ENCODE results near the gene TGFBI.

TGFBI gene

DNA sequence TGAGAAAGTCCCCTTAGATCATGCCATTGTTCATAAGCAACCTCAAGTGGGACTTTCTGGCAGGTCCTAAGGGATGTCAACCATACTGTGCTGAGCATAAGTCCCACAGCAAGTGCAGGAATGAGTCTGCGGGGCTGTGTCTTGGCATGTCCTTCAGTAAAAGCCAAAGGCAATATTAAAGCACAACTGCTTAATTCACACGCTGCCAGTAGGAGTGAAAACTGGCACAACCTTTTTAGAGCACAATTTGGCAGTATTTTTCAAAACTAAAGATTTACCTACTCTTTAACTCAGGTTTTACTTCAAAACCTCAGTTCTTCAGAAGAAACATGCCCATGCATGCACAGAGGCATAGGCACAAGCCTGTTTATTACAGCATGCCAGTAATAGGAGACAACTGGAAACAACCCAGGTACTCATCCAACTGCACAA, 79.4 kb downstream of the TGFBI start:
- peak; percentile 83 for DNase-seq (ENCODE audit: low read depth)
- TF ChIP-seq, protein P1, sequence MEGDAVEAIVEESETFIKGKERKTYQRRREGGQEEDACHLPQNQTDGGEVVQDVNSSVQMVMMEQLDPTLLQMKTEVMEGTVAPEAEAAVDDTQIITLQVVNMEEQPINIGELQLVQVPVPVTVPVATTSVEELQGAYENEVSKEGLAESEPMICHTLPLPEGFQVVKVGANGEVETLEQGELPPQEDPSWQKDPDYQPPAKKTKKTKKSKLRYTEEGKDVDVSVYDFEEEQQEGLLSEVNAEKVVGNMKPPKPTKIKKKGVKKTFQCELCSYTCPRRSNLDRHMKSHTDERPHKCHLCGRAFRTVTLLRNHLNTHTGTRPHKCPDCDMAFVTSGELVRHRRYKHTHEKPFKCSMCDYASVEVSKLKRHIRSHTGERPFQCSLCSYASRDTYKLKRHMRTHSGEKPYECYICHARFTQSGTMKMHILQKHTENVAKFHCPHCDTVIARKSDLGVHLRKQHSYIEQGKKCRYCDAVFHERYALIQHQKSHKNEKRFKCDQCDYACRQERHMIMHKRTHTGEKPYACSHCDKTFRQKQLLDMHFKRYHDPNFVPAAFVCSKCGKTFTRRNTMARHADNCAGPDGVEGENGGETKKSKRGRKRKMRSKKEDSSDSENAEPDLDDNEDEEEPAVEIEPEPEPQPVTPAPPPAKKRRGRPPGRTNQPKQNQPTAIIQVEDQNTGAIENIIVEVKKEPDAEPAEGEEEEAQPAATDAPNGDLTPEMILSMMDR (IDR thresholded peaks at IDR 0.05; ENCODE audit: insufficient read depth, low read depth, low read length, missing control alignments): peak; percentile 24

DNA sequence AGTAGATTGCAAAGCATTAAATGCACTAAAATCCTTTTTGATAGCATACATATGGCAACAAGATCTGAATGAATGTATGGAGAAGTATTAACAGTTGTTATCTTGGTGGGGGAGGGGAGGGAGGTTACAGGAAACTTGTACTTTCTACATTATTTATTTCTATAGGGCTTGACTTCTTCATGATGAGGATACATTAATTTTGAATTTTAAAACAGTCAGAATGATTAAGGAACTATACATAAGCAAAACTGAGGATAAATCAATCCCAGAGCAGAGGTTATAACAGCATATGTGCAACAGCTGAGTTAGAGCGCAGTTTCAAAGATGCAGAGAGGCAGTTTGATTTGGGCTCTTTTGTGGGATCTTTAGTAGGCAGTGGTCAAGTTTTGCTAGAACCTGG, 80.0 kb downstream of the TGFBI start:
- DNase-seq (ENCODE audit: low read depth): no peak
- TF ChIP-seq, protein P1 (IDR thresholded peaks at IDR 0.05; ENCODE audit: insufficient read depth, low read depth, low read length, missing control alignments): no peak
- no peak overlapping the region for H3K4me3 ChIP-seq (ENCODE audit: low read length)

More for the DNA sequence above, 79.4 kb downstream of the TGFBI start:
- no peak overlapping the region for H3K4me3 ChIP-seq (ENCODE audit: low read length)

DNA sequence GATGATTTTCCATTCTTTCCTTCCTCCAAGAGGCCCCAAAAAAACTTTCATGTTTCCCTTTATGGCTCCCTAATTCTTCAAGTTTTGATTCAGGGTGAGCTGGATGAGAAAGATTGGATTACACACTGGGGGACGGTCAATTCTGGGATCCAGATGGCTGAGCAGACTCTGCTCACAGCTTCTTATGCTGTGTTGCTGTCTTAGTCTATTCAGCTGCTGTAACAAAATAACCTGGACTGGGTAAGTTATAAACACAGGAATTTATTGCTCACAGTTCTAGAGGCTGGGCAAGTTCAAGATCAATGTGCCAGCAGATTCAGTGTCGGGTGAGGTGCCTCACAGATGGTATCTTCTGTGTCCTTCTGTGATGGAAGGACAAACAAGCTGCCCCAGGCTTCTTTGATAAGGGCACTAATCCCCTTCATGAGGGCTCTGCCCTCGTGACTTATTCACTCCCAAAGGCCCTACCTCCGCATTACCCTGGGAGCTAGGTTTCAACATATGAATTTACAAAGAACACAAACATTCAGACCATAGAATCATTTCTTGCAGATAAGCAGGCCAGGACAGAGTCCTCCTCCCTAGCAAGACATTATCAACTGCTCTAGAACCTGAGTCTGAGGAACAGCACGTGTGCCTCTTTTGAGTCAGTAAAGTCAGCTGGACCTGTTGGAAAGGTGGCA, 80.8 kb downstream of the TGFBI start:
- no peak for DNase-seq (ENCODE audit: low read depth)
- H3K4me3 ChIP-seq (ENCODE audit: low read length): no peak overlapping the region
- TF ChIP-seq, protein P1 (IDR thresholded peaks at IDR 0.05; ENCODE audit: insufficient read depth, low read depth, low read length, missing control alignments): no peak
